Endothelial cell of umbilical vein (primary cell): ENCODE data around the gene CASP5. TPM values are rescaled to one million over a fixed set of nuclear protein-coding genes. Genes with fewer than 3 reads are reported as not detected.

ENCODE experiments used
- BruUV-seq: library from RNA; stranded (reverse); fragments of 400-500 nt; replicated peaks from 2 replicates; lab custom pipeline; 2021; lab: Mats Ljungman, UMichigan
- CTCF ChIA-PET: fragments of 300-600, 350-600 bp; sonication (Branson Sonifier 250); formaldehyde crosslinking; loops from one replicate; lab custom pipeline; 2021; ENCODE audit warnings: antibody characterized with exemption, inconsistent platforms; lab: Charles Lee
- POLR2A ChIA-PET: fragments of 300-600, 350-600 bp; sonication (Branson Sonifier 250); formaldehyde crosslinking; loops from one replicate; lab custom pipeline; 2021; ENCODE audit warnings: antibody characterized with exemption, inconsistent platforms; lab: Charles Lee
- DNase-seq: peaks from one replicate; pipeline ENCODE4 v3.0.0-alpha.2; 2011; ENCODE audit warnings: low read depth, low spot score
- FAIRE-seq: peaks from 2 replicates; lab custom pipeline; 2011; peaks lifted over from hg19 to GRCh38; lab: Jason Lieb, UNC
- H2AFZ ChIP-seq: 2 replicates; pipeline ENCODE4 v1.6.0; 2012; ENCODE audit warnings: low read depth, low read length, control low read depth, inconsistent platforms
- H3K27ac ChIP-seq: 2 replicates; pipeline ENCODE4 v1.5.1; 2011; ENCODE audit warnings: low read depth, mild to moderate bottlenecking, control low read depth, low read length, moderate library complexity; ENCODE audit not compliant: insufficient read depth
- H3K27me3 ChIP-seq, 2 experiments: 2 replicates each; pipeline versions ENCODE4 v1.6.0 to v1.6.1; 2011; ENCODE audit warnings: low read length in 2 of 2, mixed read lengths in 1 of 2; ENCODE audit not compliant: control insufficient read depth in 2 of 2, insufficient read depth in 2 of 2
- H3K36me3 ChIP-seq, 2 experiments: 2 replicates in 1 of 2; 3 replicates in 1 of 2; pipeline ENCODE4 v1.5.1; 2011; ENCODE audit warnings: low read length in 2 of 2, mild to moderate bottlenecking in 1 of 2, moderate library complexity in 1 of 2; ENCODE audit not compliant: control insufficient read depth in 2 of 2, insufficient read depth in 2 of 2; ENCODE audit errors: extremely low read depth in 1 of 2
- H3K4me1 ChIP-seq: 3 replicates; pipeline ENCODE4 v1.5.1; 2011; ENCODE audit warnings: mild to moderate bottlenecking, low read length; ENCODE audit not compliant: control insufficient read depth, insufficient read depth; ENCODE audit errors: extremely low read depth
- H3K4me2 ChIP-seq: 2 replicates; pipeline ENCODE4 v1.6.1; 2011; ENCODE audit warnings: low read length, control low read depth, mixed read lengths; ENCODE audit not compliant: insufficient read depth
- H3K4me3 ChIP-seq, 3 experiments: fragments of 200-600 bp in 1 of 3; sonication (generic), shearing (Covaris generic) in 1 of 3; replicated peaks in 1 of 3; 2 replicates each; pipeline ENCODE4 v1.5.1; 2011 to 2016; ENCODE audit warnings: control low read depth in 3 of 3, low read length in 3 of 3, mild to moderate bottlenecking in 2 of 3, inconsistent platforms in 1 of 3, low read depth in 1 of 3, moderate library complexity in 1 of 3; ENCODE audit not compliant: insufficient read depth in 1 of 3
- H3K79me2 ChIP-seq: 2 replicates; pipeline ENCODE4 v1.6.0; 2012; ENCODE audit warnings: low read length, inconsistent platforms; ENCODE audit not compliant: control insufficient read depth, insufficient read depth
- H3K9ac ChIP-seq: replicated peaks from 2 replicates; pipeline ENCODE3; 2011; ENCODE audit warnings: low read length, control low read depth; ENCODE audit not compliant: insufficient read depth; ENCODE audit errors: extremely low read depth
- H3K9me1 ChIP-seq: replicated peaks from 3 replicates; pipeline ENCODE4 v1.6.0; 2011; ENCODE audit warnings: mild to moderate bottlenecking, low read length; ENCODE audit not compliant: control insufficient read depth, insufficient read depth; ENCODE audit errors: extremely low read depth
- H3K9me3 ChIP-seq: replicated peaks from 2 replicates; pipeline ENCODE4 v1.5.1; 2012; ENCODE audit warnings: low read length, inconsistent platforms; ENCODE audit not compliant: control insufficient read depth, insufficient read depth
- H4K20me1 ChIP-seq: replicated peaks from 2 replicates; pipeline ENCODE3; 2011; ENCODE audit warnings: mild to moderate bottlenecking, low read length; ENCODE audit not compliant: control insufficient read depth, insufficient read depth; ENCODE audit errors: extremely low read depth
- EZH2 ChIP-seq: IDR thresholded peaks from 2 replicates; pipeline ENCODE4 v1.6.1; 2012; ENCODE audit warnings: borderline replicate concordance, low read depth, mild to moderate bottlenecking, moderate library complexity, low read length, inconsistent platforms; ENCODE audit not compliant: severe bottlenecking
- FOS ChIP-seq: IDR thresholded peaks from 2 replicates; pipeline ENCODE4 v1.6.1; 2011; ENCODE audit warnings: mild to moderate bottlenecking, low read length, moderate library complexity, borderline replicate concordance; ENCODE audit not compliant: insufficient read depth
- GATA2 ChIP-seq: IDR thresholded peaks from 2 replicates; pipeline ENCODE4 v1.7.0; 2011; ENCODE audit warnings: low read depth, mild to moderate bottlenecking, moderate library complexity, mixed read lengths, low read length; ENCODE audit not compliant: insufficient read length, insufficient read depth
- JUN ChIP-seq: IDR thresholded peaks from 2 replicates; pipeline ENCODE4 v1.6.1; 2011; ENCODE audit warnings: borderline replicate concordance, low read depth; ENCODE audit not compliant: insufficient read length, insufficient read depth
- MYC ChIP-seq: IDR thresholded peaks from one replicate; pipeline ENCODE4 v1.6.1; 2011; ENCODE audit warnings: mild to moderate bottlenecking, low read depth, low read length
- POLR2A ChIP-seq: IDR thresholded peaks from 2 replicates; pipeline ENCODE4 v1.6.1; 2012; ENCODE audit warnings: low read depth, mild to moderate bottlenecking, control low read depth, low read length
- POLR2AphosphoS5 ChIP-seq: IDR thresholded peaks from 2 replicates; pipeline ENCODE4 v1.6.1; 2012; ENCODE audit warnings: low read depth, mild to moderate bottlenecking, control low read depth, low read length, moderate library complexity; ENCODE audit not compliant: insufficient read depth
- dilution Hi-C: fragments of 300-500 bp; cut with MboI; formaldehyde crosslinking; loops from one replicate; pipeline ENCODE4 v1.15.0; 2019; ENCODE audit warnings: low sequenced_read_pairs; ENCODE audit not compliant: extremely low pct_ligation_motif_present
- intact Hi-C: fragments of 100-400 bp; cut with micrococcal nuclease; formaldehyde crosslinking; loops from one replicate; pipeline ENCODE4 v1.10.0; 2022
- polyA plus RNA-seq, 4 experiments: library from polyadenylated mRNA; depleted of rRNA in 3 of 4; stranded (reverse) in 3 of 4; unstranded in 1 of 4; fragments of >200 nt; gene quantifications; 2 replicates each; pipeline versions ENCODE4 v1.2.1 to v1.2.3, GENCODE V29; 2011 to 2012; ENCODE audit warnings: missing spikeins in 1 of 4
- total RNA-seq: library from RNA; stranded (reverse); gene quantifications from 2 replicates; pipeline ENCODE4 v1.2.3, GENCODE V29; 2021
- TF ChIP-seq, protein P1 (sequence below), 2 donors: IDR thresholded peaks; 1 replicate in 1 of 2; 2 replicates in 1 of 2; pipeline ENCODE4 v1.5.1; 2011; ENCODE audit warnings: low read length in 2 of 2, mild to moderate bottlenecking in 2 of 2, moderate library complexity in 2 of 2, control low read depth in 1 of 2, inconsistent platforms in 1 of 2, low read depth in 1 of 2; ENCODE audit not compliant: insufficient read depth in 1 of 2; ENCODE audit errors: extremely low read depth in 1 of 2
- TF ChIP-seq, protein P2 (sequence below): IDR thresholded peaks from 2 replicates; pipeline ENCODE4 v1.6.1; 2011; ENCODE audit not compliant: insufficient read depth, insufficient read length

The CASP5 gene
- total and polyA plus RNA-seq, 2 donors (not counting 3 experiments of a cell fraction or from before 2014, with no cell fraction given), result not detected

DNA sequence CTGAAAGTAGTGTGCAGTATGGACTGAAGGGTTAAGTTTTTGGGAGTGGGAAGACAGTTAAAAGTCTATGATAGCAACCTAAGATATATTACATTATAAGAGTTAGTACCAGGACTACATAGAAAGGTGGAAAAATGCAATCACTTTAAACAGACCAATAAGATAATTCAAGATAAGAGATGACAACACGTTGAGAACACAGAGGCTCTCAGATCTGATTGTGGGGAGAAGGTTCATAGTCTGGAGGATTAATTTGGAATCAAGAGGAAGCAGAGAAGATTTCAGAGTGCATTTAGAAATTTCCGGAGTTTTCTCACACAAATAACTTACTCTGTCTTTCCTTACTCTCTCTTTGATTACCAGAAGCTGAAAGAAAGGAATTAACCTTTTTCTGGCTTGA, 441 bp downstream of the CASP5 start:
- H3K36me3 ChIP-seq, result no peaks in the 10 kb centered on the region
- H2AFZ ChIP-seq, result no peak overlapping the region
- no peaks in the 10 kb centered on the region for H3K4me1 ChIP-seq
- DNase-seq, result no peak
- no peak for FAIRE-seq
- no peak overlapping the region for H3K9ac ChIP-seq
- H3K9me3 ChIP-seq, result no peaks in the 10 kb centered on the region
- no peaks in the 10 kb centered on the region for H3K79me2 ChIP-seq
- no peaks in the 10 kb centered on the region for H4K20me1 ChIP-seq
- H3K27ac ChIP-seq, result no peak overlapping the region
- intact Hi-C loops, result no loop called here
- TF ChIP-seq POLR2AphosphoS5 (no peak), EZH2 (no peak), FOS (no peak), JUN (no peak), MYC (no peak), GATA2 (no peak), POLR2A (no peak)
- TF ChIP-seq, protein P1, sequence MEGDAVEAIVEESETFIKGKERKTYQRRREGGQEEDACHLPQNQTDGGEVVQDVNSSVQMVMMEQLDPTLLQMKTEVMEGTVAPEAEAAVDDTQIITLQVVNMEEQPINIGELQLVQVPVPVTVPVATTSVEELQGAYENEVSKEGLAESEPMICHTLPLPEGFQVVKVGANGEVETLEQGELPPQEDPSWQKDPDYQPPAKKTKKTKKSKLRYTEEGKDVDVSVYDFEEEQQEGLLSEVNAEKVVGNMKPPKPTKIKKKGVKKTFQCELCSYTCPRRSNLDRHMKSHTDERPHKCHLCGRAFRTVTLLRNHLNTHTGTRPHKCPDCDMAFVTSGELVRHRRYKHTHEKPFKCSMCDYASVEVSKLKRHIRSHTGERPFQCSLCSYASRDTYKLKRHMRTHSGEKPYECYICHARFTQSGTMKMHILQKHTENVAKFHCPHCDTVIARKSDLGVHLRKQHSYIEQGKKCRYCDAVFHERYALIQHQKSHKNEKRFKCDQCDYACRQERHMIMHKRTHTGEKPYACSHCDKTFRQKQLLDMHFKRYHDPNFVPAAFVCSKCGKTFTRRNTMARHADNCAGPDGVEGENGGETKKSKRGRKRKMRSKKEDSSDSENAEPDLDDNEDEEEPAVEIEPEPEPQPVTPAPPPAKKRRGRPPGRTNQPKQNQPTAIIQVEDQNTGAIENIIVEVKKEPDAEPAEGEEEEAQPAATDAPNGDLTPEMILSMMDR (IDR thresholded peaks at IDR 0.05; ENCODE audit: extremely low read depth in 1 of 2, insufficient read depth in 1 of 2, low read depth in 1 of 2, low read length in 2 of 2), result no peak
- TF ChIP-seq, protein P2, sequence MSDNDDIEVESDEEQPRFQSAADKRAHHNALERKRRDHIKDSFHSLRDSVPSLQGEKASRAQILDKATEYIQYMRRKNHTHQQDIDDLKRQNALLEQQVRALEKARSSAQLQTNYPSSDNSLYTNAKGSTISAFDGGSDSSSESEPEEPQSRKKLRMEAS, result no peak
- dilution Hi-C loops, result no loop called here
- no peak overlapping the region for H3K4me2 ChIP-seq
- no peaks in the 10 kb centered on the region for H3K27me3 ChIP-seq
- POLR2A ChIA-PET, result no interaction called here
- no peak overlapping the region for H3K4me3 ChIP-seq
- no TSS peak for BruUV-seq
- no peaks in the 10 kb centered on the region for H3K9me1 ChIP-seq
- CTCF ChIA-PET, result no interaction called here
